ENCODE data around the gene MAP4K2.

GRCh38 chr11:64838600-64839334 is 35.8 kb upstream of the MAP4K2 start:
- TF ChIP-seq, protein P1, sequence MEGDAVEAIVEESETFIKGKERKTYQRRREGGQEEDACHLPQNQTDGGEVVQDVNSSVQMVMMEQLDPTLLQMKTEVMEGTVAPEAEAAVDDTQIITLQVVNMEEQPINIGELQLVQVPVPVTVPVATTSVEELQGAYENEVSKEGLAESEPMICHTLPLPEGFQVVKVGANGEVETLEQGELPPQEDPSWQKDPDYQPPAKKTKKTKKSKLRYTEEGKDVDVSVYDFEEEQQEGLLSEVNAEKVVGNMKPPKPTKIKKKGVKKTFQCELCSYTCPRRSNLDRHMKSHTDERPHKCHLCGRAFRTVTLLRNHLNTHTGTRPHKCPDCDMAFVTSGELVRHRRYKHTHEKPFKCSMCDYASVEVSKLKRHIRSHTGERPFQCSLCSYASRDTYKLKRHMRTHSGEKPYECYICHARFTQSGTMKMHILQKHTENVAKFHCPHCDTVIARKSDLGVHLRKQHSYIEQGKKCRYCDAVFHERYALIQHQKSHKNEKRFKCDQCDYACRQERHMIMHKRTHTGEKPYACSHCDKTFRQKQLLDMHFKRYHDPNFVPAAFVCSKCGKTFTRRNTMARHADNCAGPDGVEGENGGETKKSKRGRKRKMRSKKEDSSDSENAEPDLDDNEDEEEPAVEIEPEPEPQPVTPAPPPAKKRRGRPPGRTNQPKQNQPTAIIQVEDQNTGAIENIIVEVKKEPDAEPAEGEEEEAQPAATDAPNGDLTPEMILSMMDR (conservative IDR thresholded peaks at IDR 0.05; ENCODE audit: low read depth, low read length): no peak
- TF ChIP-seq RCOR1 (IDR thresholded peaks at IDR 0.05; ENCODE audit: insufficient replicate concordance, low read length) (no peak), POLR2A (IDR thresholded peaks at IDR 0.05; ENCODE audit: low read depth, low read length) (no peak)
- TF ChIP-seq, protein P2, sequence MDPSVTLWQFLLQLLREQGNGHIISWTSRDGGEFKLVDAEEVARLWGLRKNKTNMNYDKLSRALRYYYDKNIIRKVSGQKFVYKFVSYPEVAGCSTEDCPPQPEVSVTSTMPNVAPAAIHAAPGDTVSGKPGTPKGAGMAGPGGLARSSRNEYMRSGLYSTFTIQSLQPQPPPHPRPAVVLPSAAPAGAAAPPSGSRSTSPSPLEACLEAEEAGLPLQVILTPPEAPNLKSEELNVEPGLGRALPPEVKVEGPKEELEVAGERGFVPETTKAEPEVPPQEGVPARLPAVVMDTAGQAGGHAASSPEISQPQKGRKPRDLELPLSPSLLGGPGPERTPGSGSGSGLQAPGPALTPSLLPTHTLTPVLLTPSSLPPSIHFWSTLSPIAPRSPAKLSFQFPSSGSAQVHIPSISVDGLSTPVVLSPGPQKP (IDR thresholded peaks at IDR 0.05; ENCODE audit: borderline replicate concordance, low read depth, low read length): no peak

All from IMR-90 (cell line).